ENCODE results near the gene SF3A1.
A peak's percentile ranks its signal among the peaks of the same experiment; 100 is the strongest.

SF3A1 gene

DNA sequence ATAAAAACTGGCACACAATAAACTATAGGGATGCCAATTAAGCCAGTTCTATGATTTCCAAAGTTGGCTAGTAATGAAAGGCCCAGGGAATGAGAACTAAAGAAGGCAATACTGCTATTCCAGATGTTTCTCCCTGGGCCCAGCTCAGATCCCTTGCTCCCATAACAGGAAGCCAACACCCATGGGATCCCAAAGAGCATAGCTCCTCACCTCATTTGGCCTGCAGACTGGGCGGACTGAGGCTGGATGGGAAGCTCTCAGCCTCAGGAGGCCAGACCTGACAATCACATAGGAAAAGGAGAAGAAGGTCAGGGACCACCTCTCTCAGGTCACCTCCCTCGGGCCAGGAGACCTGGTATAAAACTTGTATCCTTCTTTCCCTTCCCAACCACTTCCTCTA, 35.2 kb downstream of the SF3A1 start:
- DNase-seq, result no peak

DNA sequence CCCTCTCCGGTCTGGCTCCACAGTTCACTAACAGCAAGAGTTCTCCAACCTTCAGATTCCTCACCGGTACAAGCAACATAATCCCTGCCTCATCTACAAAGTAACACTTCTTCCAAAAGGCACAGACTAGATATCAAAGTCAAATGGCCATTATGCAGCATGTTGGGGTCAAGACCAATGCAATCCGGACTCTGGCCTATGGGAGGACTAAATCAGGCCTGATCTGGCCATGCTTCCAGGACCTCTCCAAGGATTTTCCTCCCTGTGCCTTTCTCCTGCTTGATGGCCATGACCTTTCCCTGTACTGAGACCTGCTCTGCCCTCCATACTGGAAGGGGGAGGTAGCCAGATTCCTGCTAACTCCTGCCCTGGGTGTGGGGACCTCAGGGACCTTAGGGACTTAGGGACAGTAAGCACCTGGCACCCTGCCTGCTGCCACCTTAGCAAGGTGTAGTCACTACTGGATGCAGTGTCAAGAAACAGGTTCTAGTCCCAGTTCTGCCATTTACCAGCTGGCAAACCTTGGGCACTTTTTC, 36.6 kb downstream of the SF3A1 start:
- no peak for DNase-seq

DNA sequence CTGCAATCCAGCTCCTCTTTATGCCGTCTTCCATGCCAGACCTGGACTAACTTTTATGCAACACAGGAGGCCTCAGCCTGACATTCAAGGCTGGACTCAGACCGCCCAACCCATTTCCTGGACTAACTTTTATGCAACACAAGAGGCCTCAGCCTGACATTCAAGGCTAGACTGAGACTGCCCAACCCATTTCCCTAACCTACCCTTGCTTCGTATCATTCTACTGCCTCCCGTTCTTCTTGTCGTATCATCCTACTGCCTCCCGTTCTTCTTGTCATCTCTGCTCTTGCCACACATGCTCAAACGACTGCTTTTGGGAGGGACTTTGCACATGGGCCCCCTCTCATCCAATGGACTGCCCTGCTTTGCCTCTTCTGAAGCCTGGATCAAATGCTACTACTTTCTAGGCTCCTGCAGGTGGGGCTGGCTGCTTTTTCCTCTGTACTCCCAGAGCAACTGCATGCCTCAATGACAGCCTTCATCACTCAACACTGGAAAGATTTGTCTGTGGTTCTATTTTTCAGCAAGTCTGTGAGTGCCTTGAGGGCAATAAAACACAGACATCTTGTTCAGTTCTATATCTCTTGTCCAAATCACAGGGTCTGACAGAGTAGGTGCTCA, 37.8 kb downstream of the SF3A1 start:
- no peak for DNase-seq

DNA sequence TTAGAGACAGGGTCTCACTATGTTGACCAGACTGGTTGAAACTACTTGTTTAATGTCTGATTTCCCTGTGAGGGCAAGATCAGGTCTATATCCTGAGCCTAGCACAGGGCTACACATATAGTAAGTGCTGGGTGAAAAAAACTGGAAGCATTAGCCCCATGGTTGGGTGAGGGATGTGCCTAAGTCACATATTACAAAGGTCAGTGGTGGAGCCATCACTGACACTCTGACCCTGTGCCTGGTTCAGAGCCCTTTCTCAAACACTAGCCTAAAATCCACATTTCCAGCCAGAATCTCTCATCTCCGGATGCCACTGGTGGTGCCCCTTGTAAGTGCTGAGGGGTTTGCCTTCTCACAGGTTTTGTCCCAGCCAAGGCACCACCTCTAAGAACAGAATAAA, 38.9 kb downstream of the SF3A1 start:
- DNase-seq, result no peak

DNA sequence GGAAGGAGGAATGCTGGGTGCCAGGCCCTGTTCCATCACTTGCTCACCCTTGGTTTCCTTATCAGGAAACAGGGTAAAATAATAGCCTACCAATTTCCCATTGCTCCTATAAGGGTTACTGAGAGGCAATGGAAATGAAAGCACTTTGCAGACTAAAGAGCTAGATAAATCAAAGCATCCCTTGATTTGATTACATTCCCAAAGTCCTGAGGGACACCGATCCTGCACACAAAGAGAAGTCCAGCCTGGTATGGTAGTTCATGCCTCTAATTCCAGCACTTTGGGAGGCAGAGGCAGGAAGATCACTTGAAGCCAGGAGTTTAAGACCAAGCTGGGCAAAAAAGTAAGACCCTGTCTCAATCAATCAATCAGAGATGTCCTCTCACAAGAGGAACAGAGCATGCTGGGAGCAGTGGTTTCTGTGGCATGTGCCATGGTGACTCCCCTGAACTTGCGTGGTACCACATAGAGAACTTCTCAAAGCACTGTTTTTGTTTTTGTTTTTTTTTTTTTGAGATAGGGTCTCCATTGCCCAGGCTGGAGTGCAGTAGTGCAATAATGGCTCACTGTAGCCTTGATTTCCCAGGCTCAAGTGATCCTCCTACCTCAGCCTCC, 40.6 kb downstream of the SF3A1 start:
- no peak for DNase-seq

DNA sequence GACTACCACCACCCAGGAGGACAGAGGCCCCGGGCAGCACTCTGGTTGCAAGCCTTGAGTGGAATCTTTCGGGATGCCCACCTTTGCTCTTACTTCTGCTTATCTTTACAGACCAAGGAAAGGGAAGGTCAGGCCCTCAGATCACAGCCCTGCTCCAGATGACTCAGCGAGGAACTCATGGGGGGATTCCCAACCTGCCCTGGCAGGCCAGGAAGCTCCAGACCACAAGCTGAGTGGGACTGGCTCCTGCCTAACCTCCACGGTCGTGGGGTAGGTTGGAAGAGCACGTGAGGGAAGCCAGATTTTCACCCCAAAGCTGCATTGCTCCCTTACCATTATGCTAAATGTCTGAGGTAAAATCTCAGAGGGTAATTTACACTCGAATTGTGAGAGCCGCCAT, 41.8 kb downstream of the SF3A1 start:
- DNase-seq, result peak; percentile 52

DNA sequence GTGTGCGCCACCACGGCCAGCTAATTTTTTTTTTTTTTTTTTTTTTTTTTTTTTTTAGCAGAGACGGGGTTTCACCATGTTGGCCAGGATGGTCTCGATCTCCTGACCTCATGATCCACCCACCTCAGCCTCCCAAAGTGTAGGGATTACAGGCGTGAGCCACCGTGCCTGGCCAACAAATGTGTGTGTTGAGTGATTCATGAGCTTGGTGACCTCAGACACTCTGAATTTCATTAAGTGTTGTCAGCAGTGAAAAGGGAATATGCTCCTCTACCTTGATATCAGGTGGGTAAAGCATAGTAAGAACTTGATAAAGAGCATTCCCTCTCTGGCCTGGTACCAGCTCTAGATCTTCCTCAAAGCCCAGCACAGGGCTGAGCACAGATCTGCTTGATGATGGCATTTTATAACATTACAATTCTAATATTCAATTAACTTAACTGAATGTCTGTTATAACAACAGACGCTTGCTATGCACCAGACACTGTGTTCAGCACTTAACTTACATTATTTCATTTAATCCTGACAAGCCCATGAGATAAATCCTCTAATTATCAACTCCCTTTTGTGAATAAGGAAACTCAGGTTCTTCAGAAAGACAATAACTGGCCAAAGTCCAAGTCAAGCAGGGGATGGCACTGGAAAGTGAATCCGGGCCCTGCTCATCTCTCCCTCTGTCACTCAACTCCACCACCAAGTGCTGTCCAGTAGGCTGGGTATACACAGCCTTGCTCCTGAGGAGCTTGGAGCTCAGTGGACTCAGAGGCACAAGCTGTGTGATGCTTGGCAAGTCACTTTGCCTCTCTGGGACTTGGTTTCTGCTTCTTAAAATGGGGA, 42.9 kb downstream of the SF3A1 start:
- no peak for DNase-seq

DNA sequence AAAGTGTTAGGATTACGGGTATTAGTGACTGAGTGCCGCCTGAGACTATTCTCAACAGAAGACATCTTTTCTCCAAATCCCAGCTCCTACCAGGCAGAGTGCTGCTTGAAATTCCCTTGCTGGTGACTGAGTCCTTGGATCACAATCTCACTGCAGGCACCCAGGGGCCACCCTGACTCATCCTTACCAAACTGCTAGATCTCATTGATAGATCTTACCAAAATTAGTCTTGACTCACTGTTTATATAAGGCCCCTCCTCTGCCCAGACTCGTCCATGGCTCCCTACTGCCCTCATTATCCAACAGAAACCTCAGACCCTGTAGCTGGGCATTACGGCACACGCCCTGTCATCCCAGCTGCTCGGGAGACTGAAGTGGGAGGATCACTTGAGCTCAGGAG, 44.6 kb downstream of the SF3A1 start:
- DNase-seq, result no peak

DNA sequence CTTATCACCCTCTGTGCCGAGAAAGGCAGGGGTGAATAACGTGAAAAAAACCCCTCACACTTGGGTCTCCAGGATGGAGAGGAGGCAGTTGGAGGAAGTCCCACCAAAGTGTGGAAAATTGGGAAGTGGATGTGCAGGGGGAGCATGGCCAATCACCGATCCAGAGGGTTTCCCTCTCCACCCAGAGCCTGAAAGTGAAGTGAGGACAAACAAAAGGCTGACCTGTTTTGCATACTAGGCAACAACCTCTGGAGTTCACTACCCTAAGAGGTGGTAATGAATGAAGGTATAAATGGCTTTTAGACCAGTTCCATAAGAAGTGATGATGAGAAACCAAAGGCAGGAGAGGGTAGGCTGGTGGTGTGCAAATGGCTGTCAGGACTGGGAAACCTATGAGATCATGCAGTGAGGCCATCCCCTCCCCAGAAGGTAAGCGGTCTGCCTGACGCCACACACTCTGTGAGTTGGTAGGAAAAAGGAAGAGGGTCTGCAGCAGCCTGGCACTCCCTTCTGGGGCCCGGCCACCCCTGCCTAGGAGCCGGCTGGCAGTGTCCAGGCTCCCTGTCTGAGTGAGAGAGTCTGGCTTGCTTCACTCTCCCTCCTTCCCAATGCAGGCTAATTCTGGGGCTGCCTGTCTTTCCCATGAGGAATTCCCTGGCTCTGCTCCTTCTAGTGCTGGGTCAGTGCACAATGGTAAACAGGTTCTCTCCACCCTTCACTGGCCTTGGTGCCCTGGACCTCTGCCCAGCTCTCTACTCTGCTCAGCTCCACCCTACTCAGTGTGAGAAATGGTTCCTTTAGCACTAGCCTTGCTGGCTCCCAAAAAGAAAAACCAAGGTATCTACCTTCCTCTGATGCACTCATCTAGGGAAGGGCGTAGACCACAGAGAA, 45.6 kb downstream of the SF3A1 start:
- DNase-seq, result no peak

DNA sequence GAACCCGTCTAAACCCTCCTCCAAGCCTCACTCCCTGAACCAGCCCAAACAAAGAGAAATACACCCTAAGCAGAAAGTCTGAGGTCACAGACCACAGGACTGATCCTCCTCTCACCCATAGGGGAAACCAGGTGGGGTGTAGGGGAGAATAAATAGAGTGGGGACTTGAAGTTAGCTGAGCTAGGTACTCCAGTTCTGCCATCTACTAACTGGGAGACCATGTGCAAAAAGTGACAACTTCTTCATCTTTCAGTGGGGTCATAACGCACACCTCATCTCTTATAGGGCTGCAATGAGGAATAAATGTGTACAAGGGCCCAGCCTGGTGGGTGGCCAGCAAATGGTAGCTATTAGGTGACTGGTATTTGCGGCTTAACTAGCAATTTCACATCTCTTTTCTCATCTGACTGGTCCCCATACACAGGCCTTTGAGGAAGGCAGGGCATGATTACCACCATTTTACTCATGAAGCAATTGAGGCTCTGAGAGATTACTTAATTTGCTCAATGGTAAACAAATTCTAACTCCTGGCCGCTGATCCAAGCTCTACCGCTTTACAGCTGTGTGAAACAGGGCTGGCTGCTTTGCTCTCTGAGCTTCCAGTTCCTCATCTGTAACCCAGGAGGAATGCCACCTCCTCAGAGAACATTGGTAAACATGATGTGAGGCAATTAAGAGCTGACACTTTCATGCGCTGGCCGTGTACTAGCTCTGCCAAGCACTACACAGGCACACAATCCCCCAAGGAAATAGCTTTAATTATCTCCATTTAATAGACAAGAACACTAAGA, 46.5 kb downstream of the SF3A1 start:
- DNase-seq, result no peak

DNA sequence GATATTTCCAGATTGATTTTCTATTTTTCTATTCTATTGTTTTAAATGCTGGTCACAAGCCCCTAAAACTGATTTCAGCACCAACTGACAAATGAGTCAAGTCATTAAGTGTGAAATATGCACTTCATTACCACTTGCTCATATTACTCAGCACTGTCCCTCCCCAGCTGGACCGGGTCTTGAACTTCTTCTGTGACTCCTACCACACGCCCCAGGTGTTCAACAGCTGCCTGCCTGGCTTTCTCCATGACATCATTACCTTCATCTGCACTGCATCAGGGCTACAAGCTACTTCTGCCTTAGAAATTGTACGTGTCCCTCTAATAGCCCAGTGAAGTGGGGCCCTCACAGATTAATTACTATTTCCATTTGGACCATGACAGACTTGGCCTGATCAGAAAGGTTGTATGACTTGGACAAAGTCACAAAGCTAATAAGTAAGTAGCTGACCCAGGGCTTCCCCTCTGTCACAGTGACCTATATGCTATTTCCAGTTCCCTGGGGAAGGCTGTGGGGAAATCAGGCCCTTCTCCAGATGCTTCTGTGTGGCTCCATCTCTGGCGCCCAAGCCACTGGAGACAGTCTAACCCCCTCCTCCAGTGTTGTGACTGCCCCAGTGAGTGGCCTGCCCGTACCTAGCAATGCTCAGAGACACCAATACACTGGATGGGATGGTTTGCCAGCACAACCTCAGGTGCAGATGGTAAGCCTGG, 48.0 kb downstream of the SF3A1 start:
- DNase-seq, result no peak

DNA sequence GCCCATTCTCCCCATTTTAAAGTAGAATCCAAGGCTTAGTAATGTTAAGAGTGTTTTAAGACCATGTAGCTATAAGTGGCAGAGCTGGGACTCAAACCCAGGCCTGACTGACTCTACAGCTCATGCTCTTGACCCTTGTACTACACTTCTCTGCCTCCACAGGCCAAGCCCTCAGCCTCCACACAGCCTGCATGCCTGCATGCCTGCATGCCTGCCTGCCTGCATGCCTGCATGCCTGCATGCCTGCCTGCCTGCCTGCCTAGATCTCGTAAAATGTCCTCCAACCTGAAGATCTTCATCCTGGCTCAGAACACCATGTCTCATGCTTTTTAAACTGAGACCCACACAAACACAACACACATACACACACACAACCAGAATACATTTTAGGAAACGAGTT, 48.6 kb downstream of the SF3A1 start:
- no peak for DNase-seq

DNA sequence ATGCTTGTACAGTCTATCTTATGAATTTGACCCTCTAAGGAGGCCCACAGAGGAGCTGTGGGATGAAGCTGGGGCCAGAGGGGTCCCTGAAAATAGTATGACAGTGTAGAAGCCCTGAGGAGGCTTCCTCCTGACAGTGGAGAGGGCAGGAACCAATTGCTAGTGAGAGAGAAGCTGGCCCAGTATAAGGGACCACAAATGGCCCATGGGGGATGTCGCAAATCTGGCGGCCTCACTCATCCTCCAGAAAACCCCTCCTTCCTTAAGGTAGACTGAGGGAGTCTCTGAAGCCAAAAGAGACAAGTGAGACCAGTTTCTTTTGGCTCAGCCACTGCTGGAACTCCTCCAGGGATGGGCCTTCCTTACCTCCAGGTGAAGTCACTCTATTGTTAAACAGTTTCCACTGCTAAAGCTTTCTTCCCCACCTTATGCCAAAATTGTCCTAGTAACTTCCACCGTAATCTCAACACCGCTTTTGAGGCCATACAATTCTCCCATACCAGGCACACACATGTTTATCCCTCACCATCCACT, 49.6 kb downstream of the SF3A1 start:
- DNase-seq, result no peak

DNA sequence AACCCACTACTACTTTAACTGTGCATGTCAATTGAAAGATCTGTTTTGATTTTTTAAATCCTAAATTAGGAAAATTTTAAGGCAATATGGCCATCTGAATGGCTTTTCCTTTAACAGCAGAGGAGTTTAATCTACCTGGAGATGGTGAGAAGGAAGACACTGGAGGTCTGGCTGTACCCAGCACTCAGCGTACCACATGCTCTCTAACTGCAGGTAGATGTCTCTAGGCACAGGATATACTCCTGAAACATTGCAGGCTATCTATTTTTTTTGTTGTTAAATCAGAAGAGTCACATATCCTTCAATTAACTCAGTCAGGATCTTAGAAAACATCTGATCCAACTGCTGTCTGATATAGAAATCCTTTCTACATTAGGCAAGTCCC, 50.1 kb downstream of the SF3A1 start:
- DNase-seq, result no peak

DNA sequence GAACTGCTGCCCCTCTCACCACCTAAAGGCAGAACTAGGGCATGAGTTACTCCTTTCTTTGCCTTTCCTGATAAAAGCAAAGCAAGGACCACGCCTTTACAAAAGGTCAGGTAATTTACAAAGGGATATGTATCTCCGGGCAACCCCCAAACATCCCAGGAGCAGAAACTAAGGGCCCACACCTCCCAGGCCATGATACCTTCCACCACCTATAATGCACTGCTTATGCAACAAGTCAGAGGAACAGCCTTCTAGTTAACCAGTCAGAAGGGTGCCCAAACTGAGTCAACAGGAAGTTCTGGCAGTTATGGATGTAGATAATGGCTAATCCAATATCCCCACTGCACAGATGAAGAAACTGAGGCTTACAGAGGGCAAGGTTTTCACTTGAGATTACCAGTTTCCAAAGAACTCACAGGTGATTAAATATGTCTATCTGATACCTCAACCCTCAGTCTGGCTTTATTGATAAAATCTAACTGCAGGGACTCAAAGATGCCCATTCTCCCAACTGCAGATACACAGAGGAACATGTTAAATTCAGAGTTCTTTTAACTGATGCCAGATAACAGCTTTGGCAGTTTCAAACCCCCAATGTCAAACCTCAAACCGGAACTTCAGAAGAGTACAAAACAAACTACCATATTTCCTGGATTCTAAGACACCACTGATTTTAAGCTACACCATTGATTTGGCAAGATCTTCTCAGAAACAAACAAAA, 50.6 kb downstream of the SF3A1 start:
- no peak for DNase-seq

DNA sequence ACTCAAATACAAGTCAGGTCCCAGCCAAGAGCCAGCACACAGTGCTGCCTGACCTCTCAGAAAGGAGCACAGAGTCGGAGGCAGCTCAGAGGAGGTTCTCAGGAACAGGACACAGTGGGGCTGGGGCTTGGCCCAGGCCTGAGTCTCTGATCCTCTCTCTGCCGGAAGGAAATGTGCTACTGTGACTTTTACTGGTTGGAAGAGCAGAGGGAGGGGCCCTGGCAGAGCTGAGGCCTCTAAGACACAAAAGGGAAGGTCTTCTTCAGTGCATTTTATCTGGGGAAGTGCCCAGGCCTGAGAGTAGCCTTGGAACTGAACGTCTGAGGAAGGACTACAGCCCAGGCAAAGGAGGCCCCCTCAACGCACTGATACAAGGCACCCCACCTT, 51.2 kb downstream of the SF3A1 start:
- peak; percentile 49 for DNase-seq

DNA sequence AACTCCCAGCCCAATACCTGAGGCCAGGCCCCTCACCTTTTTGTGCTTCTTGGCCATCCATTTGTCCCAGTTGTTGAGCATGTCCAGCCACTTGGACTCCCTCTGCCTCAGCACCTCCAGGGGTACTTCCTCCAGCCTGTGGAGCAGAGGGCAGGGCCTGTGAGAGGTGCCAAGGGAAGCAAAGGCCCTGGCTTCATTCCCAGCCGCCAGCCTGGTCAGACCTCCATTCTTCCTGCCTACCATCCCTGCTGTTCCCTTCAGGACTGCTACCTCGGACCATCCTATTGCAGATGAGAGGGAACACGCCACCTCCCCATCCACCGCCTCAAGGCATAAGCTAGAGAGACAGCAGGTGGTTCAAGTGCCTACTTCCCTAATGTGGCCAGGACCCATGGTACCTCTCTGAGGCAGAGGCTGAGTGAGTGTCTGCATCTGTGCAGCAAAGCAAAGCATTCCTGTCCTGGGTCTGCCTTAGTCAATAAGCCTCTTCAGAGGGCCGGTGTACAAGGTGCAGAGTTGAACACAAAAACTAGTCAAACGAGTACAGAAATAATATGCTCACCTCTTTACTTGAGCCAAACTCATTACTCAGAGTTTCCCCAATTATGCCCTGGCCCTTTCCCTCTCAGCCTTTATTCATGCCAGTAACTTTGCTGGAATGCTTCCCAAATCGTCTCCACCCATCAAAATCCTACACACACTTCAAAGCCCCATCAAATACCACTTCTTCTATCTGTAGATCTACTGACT, 52.0 kb downstream of the SF3A1 start:
- DNase-seq, result no peak

DNA sequence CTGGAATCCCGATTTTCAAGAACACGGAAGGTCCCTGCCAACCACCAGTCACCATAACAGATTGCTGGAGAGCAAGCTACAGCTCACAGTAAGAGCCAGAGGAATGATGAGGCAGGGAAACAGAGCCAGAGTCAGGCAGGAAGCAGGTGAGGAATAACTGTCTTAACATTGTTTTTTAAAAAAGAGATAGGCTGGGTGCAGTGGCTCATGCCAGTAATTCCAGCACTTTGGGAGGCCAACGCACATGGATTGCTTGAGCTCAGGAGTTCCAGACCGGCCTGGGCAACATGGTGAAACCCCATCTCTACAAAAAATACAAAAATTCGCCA, 53.9 kb downstream of the SF3A1 start:
- no peak for DNase-seq

DNA sequence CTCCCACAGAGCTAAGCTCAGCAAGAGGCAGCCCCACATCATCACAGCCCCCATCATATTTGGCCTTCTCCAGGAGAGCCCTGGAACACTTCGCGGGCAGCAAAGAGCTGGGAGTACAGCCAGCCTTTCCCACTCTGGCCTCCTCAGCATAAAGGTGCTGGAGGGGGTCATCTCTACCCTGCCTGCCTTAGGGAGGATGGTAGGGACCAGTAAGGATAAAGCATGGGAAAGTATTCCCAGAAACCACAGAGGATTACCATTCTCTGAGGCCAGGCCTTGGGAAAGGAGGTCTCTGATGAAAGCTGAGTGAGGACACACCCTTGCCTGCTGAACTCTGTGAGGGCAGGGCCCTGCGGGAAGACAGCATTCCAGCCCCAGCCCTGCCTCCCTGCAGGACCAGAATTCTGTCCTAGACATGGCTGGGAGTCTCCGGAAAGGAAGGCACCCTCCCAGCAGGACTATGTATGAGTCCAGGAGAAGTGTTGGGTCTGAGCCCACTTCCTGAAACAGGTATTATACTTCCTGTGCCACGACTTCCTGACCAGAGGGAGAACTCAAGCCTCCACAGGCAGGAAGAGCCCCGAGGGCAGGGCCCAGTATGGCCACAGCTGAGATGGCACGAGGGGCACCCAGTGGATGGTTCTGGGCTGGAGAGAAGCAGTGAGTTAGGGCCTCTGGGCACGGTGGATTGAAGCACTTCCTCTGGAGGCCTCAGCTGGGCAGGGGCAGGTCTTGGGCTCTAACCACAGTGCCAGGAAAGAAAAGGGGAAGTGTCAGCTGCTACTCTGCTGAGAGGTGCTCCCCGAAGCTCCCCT, 54.5 kb downstream of the SF3A1 start:
- no peak for DNase-seq
